Bone marrow (tissue), 2 donors: ENCODE data around the gene LPP.

Experiments
- DNase-seq, 2 donors: peaks; one replicate each; lab custom pipeline; 2025; lab: John Stamatoyannopoulos, UW

Gene LPP

DNA sequence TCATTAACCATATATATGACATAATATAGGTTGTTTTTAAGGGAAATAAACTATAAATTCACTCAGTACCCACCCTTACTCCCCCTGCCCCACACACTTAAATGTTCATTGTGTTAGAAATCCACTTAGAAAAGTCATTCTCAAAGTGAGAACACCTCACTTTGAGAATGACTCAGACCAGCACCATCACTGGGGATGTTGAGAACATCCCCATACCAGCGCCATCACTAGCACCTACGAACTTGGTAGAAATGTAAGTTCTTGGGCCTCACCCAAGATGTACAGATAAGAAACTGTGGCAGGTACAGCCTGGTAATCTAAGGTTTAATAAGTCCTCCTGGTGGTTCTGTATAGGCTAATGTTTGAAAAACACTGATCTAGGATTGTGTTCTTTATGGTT, 362.6 kb downstream of the LPP start:
- no peak for DNase-seq

DNA sequence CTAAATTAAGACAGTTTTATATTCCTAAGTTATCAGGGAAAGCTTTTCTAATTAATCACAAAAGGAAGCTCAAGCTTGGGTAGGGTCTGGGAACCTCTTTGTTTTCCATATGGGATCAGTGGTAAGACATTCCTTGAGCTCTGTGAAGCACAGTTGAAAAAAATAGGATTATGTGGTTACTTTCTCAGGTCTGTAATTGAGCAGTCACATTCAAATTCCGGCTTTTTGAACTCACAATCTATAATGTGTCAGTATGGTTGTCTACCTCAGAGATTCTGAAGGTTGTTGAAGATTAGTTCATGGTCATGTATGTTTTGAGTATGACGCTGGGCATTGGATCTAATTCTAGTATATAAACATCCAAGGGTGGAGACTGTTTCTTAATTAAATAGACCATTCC, 364.5 kb downstream of the LPP start:
- no peak for DNase-seq

DNA sequence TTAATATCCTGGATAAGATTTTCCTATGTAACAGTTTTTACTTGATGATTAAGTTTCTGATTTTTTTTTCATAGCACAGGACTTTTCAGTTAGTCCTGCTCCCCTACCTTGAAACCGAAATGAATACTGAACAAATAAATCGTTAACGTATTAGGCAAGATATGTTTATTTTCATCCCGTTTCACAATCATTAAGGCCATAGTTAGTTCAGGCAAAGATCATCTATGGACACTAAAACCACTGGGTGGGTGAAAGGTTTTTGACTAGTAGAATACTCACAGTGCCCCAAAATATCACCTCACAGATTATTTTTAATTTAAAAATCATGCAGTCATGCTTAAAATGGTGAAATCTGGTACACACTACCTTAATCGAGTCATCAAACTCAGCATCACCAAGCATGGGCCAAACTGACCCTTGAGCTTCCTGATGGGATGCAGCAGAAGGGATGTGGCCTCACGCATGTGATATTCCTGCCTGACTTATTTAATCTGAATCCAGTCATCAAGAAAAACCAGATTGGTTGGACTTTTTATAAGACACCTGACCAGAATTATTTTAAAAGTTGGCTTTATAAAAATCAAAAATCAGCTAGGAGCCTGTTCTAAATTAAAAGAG, 365.0 kb downstream of the LPP start:
- no peak for DNase-seq

DNA sequence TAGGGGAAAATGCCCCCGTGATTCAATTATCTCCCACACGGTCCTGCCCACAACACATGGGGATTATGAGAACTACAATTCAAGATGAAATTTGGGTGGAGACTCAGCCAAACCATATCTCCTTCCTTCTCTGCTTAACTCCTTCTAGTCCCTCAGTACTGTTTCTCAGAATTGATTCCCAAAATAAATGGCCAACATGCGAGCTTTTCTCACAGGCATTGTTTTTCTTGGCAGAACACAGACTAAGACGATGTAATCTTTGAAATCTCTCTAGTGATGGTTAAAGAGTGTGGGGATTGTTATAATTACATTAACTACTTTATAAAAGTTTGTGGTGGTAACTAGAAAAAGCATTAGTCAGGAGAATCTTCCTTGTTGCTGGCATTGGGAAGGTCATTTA, 366.5 kb downstream of the LPP start:
- DNase-seq, result no peak

DNA sequence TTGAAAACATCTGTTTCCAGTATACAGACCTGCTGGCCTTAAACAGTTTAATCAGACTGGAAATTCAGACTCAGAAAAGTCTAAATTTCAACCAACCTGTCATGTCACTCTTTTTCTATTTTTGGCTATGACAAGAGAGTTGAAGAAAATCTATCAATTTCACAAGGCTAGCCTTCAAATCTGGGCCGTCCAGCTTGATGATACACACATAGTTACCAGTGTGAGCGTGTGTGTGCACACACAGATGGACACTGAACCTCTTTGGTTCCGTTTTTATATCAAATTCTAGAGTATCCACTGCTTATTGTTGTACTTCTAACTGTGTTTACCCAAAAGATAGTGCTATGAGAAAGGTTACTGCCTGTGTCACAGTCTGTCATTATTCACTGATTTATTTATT, 368.2 kb downstream of the LPP start:
- DNase-seq, result no peak

GRCh38 chr3:188523291-188523690, 369.3 kb downstream of the LPP start:
- no peak for DNase-seq

DNA sequence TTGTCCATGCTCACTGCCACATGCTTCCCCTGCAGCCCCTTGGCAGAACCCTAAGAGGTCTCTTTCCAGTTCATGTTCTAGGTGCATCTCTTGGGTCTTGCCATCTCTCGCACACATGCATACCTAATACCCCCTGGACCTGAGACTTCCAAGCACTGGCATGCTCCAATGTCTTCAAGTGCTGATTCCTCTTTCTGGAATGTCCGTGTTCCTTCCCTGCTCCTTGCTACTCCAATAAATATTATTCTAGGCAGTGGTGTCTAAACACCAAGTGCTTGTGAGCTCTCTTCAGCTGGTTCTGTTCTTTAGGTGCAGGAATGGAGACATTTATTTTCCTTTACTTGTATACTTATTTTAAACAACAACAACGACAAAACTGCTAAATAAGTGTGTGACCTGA, 370.1 kb downstream of the LPP start:
- DNase-seq, result no peak

- DNase-seq, result no peak
These were observed 372.1 kb downstream of the LPP start for GRCh38 chr3:188526057-188526456.

GRCh38 chr3:188527389-188527788, 373.4 kb downstream of the LPP start:
- DNase-seq, result no peak

GRCh38 chr3:188528396-188528795, 374.4 kb downstream of the LPP start:
- no peak for DNase-seq

DNA sequence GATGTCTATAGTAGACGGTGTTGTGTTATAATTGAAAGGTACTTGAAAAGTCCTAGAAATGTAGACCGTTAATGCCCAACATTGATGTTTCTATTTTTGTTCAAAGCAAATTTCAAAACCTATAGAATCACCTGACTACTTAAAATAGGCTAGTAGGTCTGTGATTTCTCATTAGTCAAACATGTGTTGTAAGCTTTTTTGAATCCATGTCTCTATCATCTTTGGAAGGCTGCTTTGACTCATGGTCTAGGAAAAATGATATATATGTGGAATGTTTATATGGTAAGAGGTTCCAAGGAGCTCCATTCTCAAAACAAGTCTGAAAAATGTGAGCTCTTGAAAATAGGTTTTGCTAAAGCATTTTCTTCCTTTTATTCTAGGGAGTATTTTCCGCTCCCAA, 375.3 kb downstream of the LPP start:
- no peak for DNase-seq

DNA sequence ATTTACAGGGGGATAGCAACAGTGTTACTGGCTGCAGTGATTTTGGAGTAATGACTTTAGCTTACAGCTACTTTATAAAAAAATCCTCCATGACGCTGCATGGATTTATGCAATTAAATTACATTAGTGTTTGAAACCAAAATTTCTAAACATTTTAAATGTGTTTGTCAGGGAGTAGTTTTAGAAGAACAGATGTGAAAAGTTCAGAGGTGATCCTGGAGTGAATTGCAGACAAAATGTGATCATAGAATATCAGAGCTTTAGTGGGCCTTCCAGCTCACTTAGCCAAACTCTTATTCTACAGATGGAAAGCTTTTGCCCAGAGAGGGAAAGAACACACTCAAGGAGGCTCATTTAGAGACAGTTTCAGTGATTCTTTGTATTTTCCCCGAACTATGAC, 376.3 kb downstream of the LPP start:
- DNase-seq, result no peak

GRCh38 chr3:188531210-188531609, 377.3 kb downstream of the LPP start:
- no peak for DNase-seq

DNA sequence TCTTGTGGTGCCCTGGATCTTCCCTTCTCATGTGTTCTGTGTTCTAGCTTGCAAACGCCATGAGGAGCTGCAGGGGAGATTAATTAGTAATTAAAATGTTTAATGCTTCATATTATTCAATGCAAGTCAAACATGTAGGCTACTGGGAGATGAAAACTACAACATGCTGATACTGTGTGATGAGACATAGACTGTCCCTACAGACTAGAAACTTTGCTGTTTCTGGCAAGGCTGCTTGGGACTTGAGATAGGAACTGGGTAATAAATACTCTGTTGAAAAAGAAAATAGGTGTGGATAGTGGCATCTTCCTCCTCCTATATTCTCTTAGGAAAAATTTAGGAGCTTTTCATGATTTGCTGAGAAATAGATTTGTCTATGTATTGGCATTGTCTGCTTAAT, 379.2 kb downstream of the LPP start:
- DNase-seq, result no peak

GRCh38 chr3:188533612-188534357, 379.8 kb downstream of the LPP start:
- DNase-seq, result no peak

GRCh38 chr3:188534633-188535032, 380.7 kb downstream of the LPP start:
- DNase-seq, result no peak

GRCh38 chr3:188537606-188538005, 383.6 kb downstream of the LPP start:
- DNase-seq, result no peak

GRCh38 chr3:188539037-188539436, 385.1 kb downstream of the LPP start:
- no peak for DNase-seq

DNA sequence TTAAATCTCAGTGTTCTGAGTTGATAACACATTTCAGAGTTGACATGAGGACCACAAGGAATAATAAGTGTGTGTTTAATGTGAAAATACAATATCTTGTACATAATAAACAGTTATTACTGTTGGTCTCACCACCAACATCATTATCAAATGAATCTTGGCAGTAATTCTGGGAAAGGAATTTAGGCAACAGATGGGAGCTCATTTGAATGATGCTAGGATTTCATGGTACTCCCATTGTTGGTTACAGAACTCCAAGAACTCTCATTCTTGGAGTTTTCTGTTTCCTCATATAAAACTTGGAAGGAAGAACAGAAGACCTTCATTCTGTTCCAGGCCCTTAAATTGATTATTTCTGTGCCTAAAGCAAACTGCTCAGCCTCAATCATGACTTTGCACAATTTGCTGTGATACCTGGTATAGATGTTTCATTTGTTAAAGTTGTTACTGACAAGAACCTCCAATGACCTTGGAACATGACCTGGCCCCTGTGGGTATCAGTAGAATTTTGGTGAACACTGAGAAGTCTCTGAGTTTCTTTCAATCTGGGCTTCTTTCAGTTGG, 385.8 kb downstream of the LPP start:
- no peak for DNase-seq

- no peak for DNase-seq
These were observed 388.2 kb downstream of the LPP start for GRCh38 chr3:188542196-188542595.

DNA sequence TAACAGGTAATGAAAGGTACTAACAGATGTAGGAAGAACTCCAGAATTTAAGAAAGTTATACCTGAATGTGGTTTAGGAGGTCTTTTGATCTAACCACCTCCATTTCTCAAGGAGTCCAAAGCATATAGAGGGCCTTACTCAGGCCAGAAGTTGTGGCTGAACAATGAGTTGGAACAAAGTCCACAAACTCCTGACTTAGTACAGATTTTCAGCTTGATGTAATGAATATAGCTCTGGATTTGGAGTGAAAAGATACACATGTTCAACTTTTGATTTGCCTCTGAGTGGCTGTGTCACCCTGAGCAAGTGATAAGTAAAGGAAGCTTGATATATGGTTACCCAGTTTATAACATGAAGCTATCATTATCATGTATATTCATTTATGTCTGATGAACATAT, 390.1 kb downstream of the LPP start:
- DNase-seq, result no peak

GRCh38 chr3:188546835-188547670, 393.1 kb downstream of the LPP start:
- DNase-seq, result no peak

- DNase-seq, result peak in 1 of 2 donors; percentile 6
These were observed 399.6 kb downstream of the LPP start for GRCh38 chr3:188553569-188553968.
